M059J (cell line): ENCODE results near the gene IGF2. TPM values are rescaled to one million over a fixed set of nuclear protein-coding genes. Genes with fewer than 3 reads are reported as not detected.
A peak's percentile ranks its signal among the peaks of the same experiment; 100 is the strongest.

ENCODE experiments used
- DNase-seq: peaks from one replicate; pipeline ENCODE4 v3.0.0-alpha.2; 2012; ENCODE audit warnings: low read depth
- total RNA-seq: library from RNA; depleted of rRNA; stranded (reverse); fragments of >200 nt; shearing (Covaris generic); gene quantifications from 2 replicates; pipeline ENCODE4 v1.2.3, GENCODE V29; 2014

The IGF2 gene
- total RNA-seq, 1 experiment from 2014 or later = 0.07 TPM

GRCh38 chr11:2103668-2104523 lies 35.3 kb downstream of the IGF2 start:
- DNase-seq = no peak

GRCh38 chr11:2102883-2103213 lies 36.3 kb downstream of the IGF2 start:
- DNase-seq = no peak

GRCh38 chr11:2102132-2102882 lies 36.9 kb downstream of the IGF2 start:
- no peak for DNase-seq

DNA sequence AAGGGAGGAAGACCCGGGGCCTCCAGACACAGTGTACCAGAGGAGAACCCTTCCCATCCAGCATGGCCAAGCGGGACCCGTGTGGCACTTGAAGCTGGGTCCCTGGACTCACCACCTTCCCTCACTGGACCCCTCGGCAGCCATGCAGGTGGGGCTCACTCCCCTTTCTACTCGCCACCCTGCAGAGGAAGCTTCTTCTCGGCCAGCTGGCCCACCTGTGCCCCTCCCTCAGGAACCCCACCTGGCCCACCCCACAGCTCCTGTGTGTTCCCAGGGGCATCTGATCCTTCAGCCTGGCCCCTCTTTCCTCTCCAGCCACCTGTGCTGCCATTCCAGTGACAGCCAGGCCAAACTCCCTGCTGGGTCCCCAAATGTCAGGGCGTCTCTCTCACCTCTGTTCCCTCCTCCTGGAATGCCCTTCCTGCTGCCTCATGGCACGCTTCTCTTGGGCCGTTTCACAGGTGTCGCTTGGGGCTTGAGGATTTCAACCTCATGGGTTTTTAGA lies 38.0 kb downstream of the IGF2 start:
- DNase-seq = no peak

DNA sequence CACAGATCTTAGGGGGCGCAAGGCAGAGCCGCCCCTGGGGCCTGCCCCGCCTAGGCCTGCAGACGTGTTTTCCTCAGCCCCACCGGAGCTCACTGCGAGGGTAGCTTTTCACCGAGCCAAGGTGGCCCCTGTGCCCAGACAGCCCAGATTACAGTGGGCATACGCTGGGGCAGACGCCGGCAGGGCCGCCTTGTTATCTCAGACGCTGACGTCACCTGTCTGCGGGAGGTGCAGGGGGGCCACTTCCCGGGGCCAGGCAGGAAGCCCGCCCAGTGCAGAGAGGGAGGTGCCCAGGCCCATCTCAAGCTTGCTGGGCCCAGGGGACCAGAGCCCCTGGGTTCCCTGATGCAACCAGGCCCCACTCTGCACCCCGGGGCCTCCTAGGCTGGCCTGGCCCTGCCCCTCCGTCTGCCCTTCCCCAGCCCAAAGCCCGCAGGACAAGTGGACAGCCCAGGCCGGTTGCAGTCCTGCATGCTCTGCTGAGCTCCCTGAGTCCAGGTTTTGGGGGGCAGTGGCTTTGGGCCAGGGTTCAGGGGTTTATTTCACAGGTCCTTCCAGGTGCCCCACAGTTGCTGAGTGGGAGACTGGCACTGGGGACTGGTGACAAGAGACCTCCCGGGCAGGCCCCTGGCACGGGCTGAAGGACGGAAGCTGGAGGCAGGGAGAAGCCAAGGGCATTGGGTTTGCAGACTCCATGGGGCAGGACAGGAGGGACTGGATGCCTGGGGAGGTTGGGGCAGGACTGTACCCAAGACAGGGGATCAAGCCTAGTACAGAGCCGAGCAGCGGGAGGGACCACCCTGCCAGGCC lies 38.6 kb downstream of the IGF2 start:
- no peak for DNase-seq

- peak; percentile 32 for DNase-seq
Observed at GRCh38 chr11:2099516-2100349, 39.5 kb downstream of the IGF2 start.

DNA sequence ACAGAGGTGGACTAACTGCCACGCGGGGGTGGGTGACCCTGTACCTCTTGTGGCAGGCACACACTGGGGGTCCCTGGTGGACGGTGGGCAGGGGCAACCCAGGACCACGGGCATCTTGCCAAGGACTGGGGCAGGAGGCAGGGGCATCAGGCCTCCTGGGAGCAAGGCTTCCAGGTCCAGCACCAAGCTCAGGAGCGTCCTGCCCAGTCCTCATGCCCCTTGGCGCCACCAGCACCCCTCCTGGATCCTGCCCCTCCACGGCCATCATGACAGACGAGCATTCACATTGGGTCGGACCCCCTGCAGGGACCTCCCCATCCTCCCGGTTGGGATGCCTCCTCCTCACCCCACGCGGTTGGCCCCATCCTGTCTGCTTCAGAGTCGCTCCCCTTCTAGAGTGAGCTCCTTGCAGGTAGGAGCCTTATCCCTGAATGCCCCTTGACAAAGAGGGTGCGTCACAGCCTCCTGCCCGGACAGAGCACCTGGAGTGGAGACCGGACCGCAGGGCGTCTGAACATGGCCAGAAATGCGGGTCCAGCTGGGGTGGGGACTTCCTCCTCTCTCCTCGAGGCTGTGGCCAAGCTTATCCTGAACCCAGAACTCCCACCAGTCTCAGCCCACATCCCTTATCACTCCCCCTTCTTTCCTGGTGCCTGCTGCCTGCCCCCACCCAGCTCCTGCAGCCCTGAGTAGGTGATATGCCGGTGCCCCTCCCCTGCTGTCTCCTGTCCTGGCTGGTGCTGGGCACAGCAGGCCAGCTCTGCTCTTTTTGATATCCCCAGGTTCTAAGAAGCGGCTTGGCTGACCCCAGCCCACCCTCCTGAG lies 40.3 kb downstream of the IGF2 start:
- no peak for DNase-seq

DNA sequence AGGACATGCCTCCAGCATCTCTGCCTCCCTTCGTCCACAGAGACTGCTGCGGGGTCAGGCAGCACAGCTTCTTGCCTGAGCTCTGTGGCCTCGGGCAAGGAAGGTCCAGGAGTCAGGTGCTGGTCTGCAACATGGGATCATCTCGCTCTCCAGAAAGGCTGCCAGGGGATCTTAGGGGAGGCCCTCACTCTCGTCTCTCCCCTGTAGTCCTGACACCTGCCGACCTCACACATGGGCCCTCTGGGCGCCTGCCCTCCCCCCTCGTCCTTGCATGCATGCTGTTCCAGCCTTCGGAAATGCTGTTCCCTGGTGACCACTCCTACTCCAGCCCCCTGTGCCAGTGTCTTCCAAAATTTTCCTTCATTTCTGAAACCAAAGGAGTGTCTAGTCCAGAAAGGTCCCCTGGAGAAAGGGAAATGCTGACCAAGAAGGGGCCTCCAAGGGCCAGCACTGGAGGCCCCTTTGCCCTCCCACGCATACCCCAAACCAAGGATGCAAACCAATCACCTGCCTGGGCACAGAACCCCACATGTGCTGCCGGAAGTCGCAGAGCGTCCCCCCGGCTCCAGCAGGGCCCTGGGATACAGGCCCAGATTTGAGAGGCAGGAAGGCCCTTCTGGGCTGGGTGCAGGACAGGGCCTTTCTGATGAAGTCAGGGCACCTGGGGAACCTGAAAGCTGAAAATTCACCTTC lies 41.0 kb downstream of the IGF2 start:
- DNase-seq = no peak

DNA sequence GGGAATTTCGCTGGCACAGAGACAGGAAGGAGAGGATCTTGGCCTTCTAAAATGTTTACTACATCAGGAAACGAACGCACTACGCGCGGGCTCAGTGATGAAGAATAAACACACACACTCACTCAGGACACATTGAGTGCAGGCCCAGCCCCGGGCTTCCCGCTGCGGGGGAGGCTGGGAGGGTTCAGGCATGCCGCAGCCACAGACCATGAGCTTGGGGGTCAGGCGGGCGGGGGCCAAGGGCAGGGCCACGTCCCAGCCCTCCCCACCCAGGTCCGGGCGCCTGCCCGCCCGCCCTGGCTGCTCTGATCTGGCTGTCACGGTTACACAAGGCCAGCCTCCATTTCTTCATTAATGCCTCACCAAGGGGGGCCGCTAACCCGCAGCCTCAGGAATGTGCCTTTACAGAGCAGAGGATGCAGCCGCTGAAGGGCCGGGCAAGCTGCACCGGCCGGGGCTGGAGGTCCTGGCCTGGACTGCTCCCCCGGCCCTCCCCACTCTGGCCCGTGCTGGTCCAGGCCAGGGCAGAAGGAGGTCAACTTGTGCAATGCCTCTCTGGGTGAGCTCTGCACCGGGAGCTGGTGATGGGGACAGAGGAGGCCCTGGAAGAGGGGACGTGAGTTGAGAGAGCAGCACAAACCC lies 41.7 kb downstream of the IGF2 start:
- DNase-seq = peak; percentile 71

DNA sequence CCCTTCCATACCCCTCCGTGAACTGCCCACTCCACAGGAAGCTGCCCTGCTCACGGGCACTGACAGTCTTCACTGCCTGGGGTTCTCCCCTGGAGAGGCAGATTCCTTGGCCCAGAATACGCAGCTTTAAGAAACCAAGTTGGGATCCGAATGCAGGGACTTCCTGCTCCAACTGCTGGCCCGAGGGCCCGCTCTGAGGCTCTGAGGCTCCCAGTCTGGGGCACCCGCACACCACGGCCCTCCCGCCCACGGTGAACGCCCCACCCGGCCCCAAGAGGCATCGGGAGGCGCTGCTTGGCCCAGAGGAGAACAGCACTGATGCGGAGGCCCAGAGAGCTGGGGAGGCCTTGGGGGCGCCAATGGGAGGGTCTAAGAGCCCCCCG lies 42.3 kb downstream of the IGF2 start:
- DNase-seq = no peak

GRCh38 chr11:2096011-2096918 lies 42.9 kb downstream of the IGF2 start:
- peak; percentile 47 for DNase-seq

GRCh38 chr11:2095542-2095941 lies 43.6 kb downstream of the IGF2 start:
- DNase-seq = no peak

- DNase-seq = no peak
Observed at GRCh38 chr11:2095198-2095520, 44.0 kb downstream of the IGF2 start.

GRCh38 chr11:2094354-2095197 lies 44.6 kb downstream of the IGF2 start:
- DNase-seq = no peak

DNA sequence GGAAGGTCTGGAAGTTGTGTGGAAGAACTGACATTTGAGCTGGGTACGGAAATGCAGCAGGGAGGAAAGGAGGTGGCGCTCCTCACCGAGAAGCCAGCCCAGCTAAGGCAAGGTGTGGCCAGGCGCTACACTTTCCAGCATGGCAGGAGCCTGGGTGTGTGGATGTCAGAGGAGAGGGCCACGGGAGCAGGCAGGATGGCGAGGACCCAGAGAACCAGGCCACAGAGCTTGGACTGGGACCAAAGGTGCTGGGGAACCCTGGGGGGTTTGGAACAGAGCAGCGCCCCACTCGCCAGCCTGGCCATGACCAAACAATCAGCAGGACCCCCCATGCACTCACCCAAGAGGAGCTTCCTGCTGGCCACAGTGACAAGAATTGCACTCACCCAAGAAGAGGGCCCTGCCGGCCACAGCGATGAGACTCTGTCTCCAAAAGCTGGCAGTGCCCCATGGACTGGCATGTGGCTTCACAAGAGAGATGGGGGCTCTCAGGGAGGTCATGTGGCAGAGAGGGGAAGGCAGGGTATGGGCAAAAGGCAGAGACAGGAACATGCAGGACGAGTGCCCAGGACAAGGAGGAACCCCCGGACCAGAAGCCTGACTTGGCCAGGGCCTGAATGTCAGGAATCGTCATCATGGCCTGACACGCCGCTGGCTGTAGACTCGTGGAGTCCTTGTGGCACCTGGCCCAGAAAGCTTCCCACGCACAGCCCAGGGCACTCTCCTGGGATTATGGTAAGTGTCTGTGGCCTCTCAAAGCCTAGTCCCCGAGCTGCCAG lies 45.4 kb downstream of the IGF2 start:
- DNase-seq = peak; percentile 61

- DNase-seq = peak; percentile 97
Observed at GRCh38 chr11:2092956-2093412, 46.2 kb downstream of the IGF2 start.
